Activated T-helper 1 cell treated with Interleukin-2 at 50 U/mL for 16 hours (primary cell): ENCODE measurements around the gene ATP8B3.

Experiments used
- DNase-seq: peaks from one replicate; pipeline ENCODE4 v3.0.0-alpha.2; 2020; ENCODE audit warnings: low read depth

Gene ATP8B3

DNA sequence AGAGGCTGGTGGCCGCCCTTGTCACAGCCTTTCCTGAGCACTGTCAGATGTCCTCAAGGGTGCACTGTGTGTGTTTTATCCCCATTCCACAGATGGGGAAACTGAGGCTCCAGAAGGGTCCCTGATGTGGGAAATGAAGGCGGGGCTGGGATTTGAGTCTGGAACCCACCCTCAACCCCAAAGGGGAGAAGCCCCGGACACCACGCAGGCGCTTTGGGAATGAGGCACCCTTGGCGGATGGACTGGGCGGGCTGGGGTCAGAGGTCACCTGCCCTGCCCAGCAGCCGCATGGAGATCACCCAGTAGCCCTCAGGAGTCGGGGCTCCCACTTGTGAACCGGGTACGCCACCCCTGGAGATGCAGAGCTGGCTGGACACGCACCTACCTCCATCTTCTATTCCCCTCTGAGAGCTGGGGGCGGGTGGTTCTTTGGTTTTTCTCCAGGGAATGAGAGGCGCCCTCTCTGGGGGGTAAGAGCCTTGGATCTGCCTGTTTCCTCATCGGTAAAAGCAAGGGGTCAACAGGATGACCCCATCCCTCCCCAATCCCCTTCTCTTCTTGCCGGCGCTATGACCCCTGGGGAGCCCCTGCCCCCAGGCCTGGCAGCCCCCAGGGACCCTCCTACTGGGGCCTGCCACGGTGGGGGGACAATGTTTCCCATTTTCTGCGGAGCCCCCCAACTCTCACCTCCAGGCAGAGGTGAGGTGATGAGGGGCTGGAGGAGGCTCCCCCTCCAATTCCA lies 67.1 kb downstream of the ATP8B3 start:
- DNase-seq: no peak

DNA sequence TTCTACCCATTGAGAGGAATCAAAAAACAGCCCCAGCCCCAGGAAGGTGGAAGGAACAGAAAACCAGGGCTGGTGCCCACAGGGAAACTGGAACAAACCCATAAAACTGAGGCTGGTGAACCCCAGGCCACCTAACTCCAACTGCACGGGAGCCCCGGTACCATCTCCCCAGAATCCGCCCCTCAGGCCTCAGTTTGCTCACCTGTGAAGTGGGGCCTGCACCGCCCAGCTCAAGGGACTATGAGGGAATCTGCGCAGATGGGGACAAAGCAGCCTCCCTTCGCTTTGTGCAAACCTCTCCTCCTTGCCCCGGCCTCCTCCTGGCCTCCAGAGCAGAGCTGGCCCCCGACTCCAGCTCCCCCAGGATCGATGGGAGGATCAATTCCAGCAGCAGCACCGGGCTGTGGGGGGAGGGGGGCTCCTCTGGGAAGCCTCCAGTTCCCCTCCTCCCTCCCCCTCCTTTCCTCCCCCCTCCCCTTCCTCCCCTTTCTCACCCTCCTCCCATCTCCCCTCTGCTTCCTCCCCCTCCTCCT lies 67.9 kb downstream of the ATP8B3 start:
- DNase-seq: no peak

DNA sequence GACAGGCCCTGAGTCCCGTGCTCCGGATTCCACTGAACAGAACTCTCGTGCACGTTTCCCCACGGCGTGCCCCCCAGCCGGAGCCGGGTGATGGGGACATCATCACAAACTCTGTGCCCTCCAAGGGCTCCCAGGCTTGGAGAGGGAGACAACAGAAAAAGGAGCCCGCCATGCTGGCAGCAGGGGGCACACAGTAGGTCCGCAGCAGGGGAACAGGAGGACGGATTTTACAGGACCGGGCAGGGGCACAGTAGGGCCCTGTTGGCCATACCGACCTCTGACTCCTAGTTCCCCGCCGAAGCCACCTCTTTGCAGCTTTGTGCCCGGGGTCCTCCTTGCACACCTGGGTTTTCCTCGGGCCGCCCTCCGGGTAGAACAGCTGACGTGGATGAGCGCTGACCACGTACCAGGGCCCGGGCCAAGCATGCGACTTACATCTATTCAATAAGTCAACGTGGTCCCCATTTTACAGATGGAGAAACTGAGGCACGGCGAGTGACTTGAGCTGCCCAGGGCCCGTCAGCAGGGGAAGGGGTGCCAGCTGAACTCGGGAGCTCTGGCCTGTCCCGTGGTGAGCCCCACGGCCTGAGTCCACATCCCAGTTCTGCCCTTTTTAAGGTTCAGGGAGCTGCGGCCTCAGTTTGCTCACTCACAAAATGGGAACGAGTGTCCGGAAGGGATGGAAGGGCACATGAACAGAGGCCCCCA lies 68.9 kb downstream of the ATP8B3 start:
- no peak for DNase-seq

DNA sequence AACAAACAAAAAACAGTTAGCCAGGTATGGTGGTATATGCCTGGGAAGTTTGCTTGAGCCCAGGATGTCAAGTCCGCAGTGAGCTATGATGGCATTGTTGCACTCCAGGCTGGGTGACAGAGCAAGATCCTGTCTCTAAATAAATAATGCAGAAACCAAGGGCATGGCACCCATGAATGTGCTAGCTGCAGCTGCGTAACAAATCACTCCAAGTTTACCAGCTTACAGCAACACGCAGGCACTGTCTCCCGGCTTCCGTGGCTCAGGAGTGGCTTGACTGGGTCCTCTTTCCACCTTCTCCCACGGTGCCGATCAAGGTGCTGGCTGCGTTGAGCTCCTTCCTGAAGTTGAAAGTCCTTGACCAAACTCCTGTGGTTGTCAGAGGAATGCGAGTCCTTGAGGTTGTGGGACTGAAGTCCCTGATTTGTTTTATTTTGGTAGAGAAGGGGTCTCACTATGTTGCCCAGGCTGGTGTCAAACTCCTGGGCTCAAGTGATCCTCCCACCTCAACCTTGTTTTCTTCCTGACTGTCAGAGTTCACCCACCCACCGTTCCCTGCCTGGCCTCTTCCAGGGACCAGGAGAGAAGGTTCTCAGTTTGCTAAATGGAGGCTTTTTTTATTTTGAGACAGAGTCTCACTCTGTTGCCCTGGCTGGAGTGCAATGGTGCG lies 72.0 kb downstream of the ATP8B3 start:
- DNase-seq: no peak

DNA sequence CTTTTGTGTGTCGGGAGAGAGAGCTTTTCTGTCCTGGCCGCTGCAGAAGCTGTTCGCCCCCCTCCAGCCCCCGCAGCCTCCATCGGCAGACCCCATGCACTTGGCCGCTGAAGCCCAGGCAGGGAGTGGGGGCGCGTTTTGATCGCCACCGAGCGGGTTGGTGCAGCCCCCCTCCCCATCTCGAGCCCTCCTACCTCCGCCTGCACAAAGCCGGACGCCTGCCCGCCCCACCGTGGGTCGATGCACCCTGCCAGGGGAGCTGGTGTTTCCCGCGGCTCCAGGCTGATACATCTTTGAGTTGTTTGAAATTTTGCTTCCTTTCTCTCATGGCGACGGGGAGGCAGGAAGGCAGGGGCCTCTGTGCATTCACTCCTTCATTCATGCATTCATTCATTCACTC lies 75.1 kb downstream of the ATP8B3 start:
- DNase-seq: no peak

DNA sequence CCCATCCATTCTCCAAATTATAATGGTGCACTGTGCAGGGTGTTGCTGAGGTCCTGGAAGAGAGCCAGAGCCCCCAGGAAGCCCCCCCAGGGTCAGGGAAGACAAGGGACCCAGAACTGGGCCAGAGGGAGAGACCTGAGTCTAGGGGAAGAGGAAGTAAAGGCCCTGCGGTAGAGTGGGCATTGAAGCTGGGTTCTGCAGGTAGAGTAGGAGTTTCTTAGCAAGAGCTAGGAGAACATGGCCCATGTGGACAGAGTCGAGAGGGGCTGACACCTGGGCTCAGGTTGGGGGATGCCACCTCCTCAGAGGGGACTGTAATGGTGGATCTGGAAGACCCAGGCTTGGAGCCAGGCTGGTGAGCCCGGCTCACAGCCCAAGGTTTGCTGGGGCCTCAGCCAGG lies 75.8 kb downstream of the ATP8B3 start:
- DNase-seq: no peak

DNA sequence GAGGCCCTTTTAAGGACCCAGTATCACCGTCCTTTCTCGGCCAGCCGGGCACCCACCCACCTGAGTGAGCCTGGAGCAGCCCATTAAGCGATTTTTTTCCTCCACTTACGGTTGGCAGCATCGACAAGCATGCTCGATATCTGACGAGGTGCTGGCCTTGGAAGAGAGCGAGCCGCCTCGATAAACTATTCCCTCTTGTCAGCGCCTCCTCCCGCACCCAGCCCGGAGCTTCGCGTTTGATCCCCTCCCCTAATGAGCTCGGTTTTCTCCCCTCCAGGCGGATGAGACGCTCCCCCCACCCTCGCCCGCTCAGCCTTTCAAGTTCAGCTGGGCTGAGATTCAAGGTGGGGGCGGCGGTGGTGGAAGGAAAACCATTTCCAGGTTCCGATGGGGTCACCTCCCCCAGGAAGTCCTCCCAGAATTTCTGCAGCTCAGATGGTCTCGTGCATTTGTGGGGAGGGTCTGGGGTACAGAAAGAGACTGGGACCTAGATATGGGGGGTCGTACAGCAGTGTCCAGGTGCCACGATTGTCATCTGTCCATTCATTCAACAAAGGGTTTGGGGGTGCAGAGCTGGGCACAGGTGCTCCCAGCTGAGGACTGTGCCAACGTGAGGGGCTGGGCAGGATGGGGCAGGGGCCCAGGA lies 77.6 kb downstream of the ATP8B3 start:
- DNase-seq: no peak
